GM10847 (cell line): ENCODE measurements around the gene BET1.

ENCODE experiments used
- POLR2A ChIP-seq: IDR thresholded peaks from 2 replicates; pipeline ENCODE4 v1.6.1; 2011; ENCODE audit not compliant: insufficient read length; ENCODE audit errors: extremely low read depth

BET1 gene

GRCh38 chr7:94030634-94031033 lies 26.5 kb upstream of the BET1 start:
- TF ChIP-seq POLR2A, result no peak

- no peak for TF ChIP-seq POLR2A
Observed at GRCh38 chr7:94029976-94030375, 25.8 kb upstream of the BET1 start.

GRCh38 chr7:94028768-94029167 lies 24.6 kb upstream of the BET1 start:
- TF ChIP-seq POLR2A, result no peak

- no peak for TF ChIP-seq POLR2A
Observed at GRCh38 chr7:94022550-94022949, 18.4 kb upstream of the BET1 start.

GRCh38 chr7:94016786-94017185 lies 12.6 kb upstream of the BET1 start:
- TF ChIP-seq POLR2A, result no peak

GRCh38 chr7:94015538-94015937 lies 11.4 kb upstream of the BET1 start:
- TF ChIP-seq POLR2A, result no peak

GRCh38 chr7:94012746-94013145 lies 8.6 kb upstream of the BET1 start:
- no peak for TF ChIP-seq POLR2A

GRCh38 chr7:94011714-94012353 lies 7.7 kb upstream of the BET1 start:
- TF ChIP-seq POLR2A, result no peak

GRCh38 chr7:94008537-94008936 lies 4.4 kb upstream of the BET1 start:
- no peak for TF ChIP-seq POLR2A

GRCh38 chr7:94005753-94006152 lies 1.6 kb upstream of the BET1 start:
- no peak for TF ChIP-seq POLR2A

GRCh38 chr7:94003446-94004023 lies 620 bp downstream of the BET1 start:
- no peak for TF ChIP-seq POLR2A

GRCh38 chr7:94001396-94001795 lies 2.8 kb downstream of the BET1 start:
- TF ChIP-seq POLR2A, result no peak

GRCh38 chr7:93997868-93998267 lies 6.3 kb downstream of the BET1 start:
- TF ChIP-seq POLR2A, result no peak

GRCh38 chr7:93992421-93993110 lies 11.6 kb downstream of the BET1 start:
- no peak for TF ChIP-seq POLR2A

GRCh38 chr7:93987297-93987696 lies 16.9 kb downstream of the BET1 start:
- no peak for TF ChIP-seq POLR2A

GRCh38 chr7:93985101-93985500 lies 19.1 kb downstream of the BET1 start:
- no peak for TF ChIP-seq POLR2A
